ENCODE measurements around the gene MACROD2. TPM values are rescaled to one million over a fixed set of nuclear protein-coding genes. Genes with fewer than 3 reads are reported as not detected.

MACROD2 gene
- total RNA-seq, 1 donor from 2014 or later = 2.5 TPM

GRCh38 chr20:14550655-14551054 is 555.3 kb downstream of the MACROD2 start:
- TF ChIP-seq CTCF (IDR thresholded peaks at IDR 0.05) = no peak
- Mint-ChIP-seq H3K27ac (ENCODE audit: unreplicated experiment) (no peak overlapping the region), H3K27me3 (ENCODE audit: unreplicated experiment) (no peaks in the 10 kb centered on the region), H3K4me3 (ENCODE audit: unreplicated experiment) (no peak overlapping the region), H3K4me1 (ENCODE audit: unreplicated experiment) (no peaks in the 10 kb centered on the region), H3K36me3 (ENCODE audit: unreplicated experiment) (no peaks in the 10 kb centered on the region), H3K9me3 (ENCODE audit: unreplicated experiment) (no peaks in the 10 kb centered on the region)
- no peak for DNase-seq (ENCODE audit: extremely low spot score, unreplicated experiment)

GRCh38 chr20:14553774-14554534 is 558.6 kb downstream of the MACROD2 start:
- Mint-ChIP-seq H3K4me1 (ENCODE audit: unreplicated experiment) (no peaks in the 10 kb centered on the region), H3K27me3 (ENCODE audit: unreplicated experiment) (no peaks in the 10 kb centered on the region), H3K27ac (ENCODE audit: unreplicated experiment) (no peak overlapping the region), H3K4me3 (ENCODE audit: unreplicated experiment) (no peak overlapping the region), H3K9me3 (ENCODE audit: unreplicated experiment) (no peaks in the 10 kb centered on the region), H3K36me3 (ENCODE audit: unreplicated experiment) (no peaks in the 10 kb centered on the region)
- TF ChIP-seq CTCF (IDR thresholded peaks at IDR 0.05) = no peak
- DNase-seq (ENCODE audit: extremely low spot score, unreplicated experiment) = no peak

- Mint-ChIP-seq H3K27ac (ENCODE audit: unreplicated experiment) (no peak overlapping the region), H3K9me3 (ENCODE audit: unreplicated experiment) (no peaks in the 10 kb centered on the region), H3K36me3 (ENCODE audit: unreplicated experiment) (no peaks in the 10 kb centered on the region), H3K4me1 (ENCODE audit: unreplicated experiment) (no peaks in the 10 kb centered on the region), H3K4me3 (ENCODE audit: unreplicated experiment) (no peak overlapping the region), H3K27me3 (ENCODE audit: unreplicated experiment) (no peaks in the 10 kb centered on the region)
- TF ChIP-seq CTCF (IDR thresholded peaks at IDR 0.05) = no peak
- no peak for DNase-seq (ENCODE audit: extremely low spot score, unreplicated experiment)
Measured at GRCh38 chr20:14555676-14556075, 560.4 kb downstream of the MACROD2 start.

- no peak overlapping the region for H3K27ac Mint-ChIP-seq (ENCODE audit: unreplicated experiment)
- H3K9me3 Mint-ChIP-seq (ENCODE audit: unreplicated experiment) = no peaks in the 10 kb centered on the region
- H3K4me1 Mint-ChIP-seq (ENCODE audit: unreplicated experiment) = no peaks in the 10 kb centered on the region
- no peaks in the 10 kb centered on the region for H3K27me3 Mint-ChIP-seq (ENCODE audit: unreplicated experiment)
- TF ChIP-seq CTCF (IDR thresholded peaks at IDR 0.05) = no peak
- no peak for DNase-seq (ENCODE audit: extremely low spot score, unreplicated experiment)
- no peaks in the 10 kb centered on the region for H3K36me3 Mint-ChIP-seq (ENCODE audit: unreplicated experiment)
- no peak overlapping the region for H3K4me3 Mint-ChIP-seq (ENCODE audit: unreplicated experiment)
Measured at GRCh38 chr20:14556206-14556605, 560.9 kb downstream of the MACROD2 start.

- Mint-ChIP-seq H3K9me3 (ENCODE audit: unreplicated experiment) (peaks cover 9% of the 10 kb centered on the region), H3K27me3 (ENCODE audit: unreplicated experiment) (no peaks in the 10 kb centered on the region), H3K4me3 (ENCODE audit: unreplicated experiment) (no peak overlapping the region), H3K4me1 (ENCODE audit: unreplicated experiment) (no peaks in the 10 kb centered on the region), H3K27ac (ENCODE audit: unreplicated experiment) (no peak overlapping the region), H3K36me3 (ENCODE audit: unreplicated experiment) (no peaks in the 10 kb centered on the region)
- DNase-seq (ENCODE audit: extremely low spot score, unreplicated experiment) = no peak
- no peak for TF ChIP-seq CTCF (IDR thresholded peaks at IDR 0.05)
Measured at GRCh38 chr20:14559612-14560011, 564.3 kb downstream of the MACROD2 start.

Data from osteocyte (in vitro differentiated cells).